Fibroblast of pulmonary artery (primary cell): ENCODE measurements around the gene CTSE.

Source experiments
- DNase-seq: peaks from one replicate; pipeline ENCODE4 v3.0.0-alpha.2; 2010; ENCODE audit warnings: low read depth
- H3K4me3 ChIP-seq: replicated peaks from 2 replicates; pipeline ENCODE4 v1.5.1; 2011; ENCODE audit warnings: low read depth, mild to moderate bottlenecking, control low read depth, low read length, moderate library complexity
- CTCF ChIP-seq: IDR thresholded peaks from 2 replicates; pipeline ENCODE4 v1.5.1; 2011; ENCODE audit warnings: mild to moderate bottlenecking, control low read depth, low read length, inconsistent platforms; ENCODE audit errors: missing control alignments

Gene CTSE

GRCh38 chr1:205978676-205979075, 45.0 kb downstream of the CTSE start:
- no peak for DNase-seq
- TF ChIP-seq CTCF, result no peak
- H3K4me3 ChIP-seq, result no peak overlapping the region

- H3K4me3 ChIP-seq, result no peak overlapping the region
- peak; percentile 100 for TF ChIP-seq CTCF
- peak; percentile 88 for DNase-seq
These were observed 46.2 kb downstream of the CTSE start for GRCh38 chr1:205977402-205978014.

- H3K4me3 ChIP-seq, result no peak overlapping the region
- no peak for TF ChIP-seq CTCF
- peak; percentile 41 for DNase-seq
These were observed 46.8 kb downstream of the CTSE start for GRCh38 chr1:205976708-205977401.

- H3K4me3 ChIP-seq, result no peak overlapping the region
- no peak for DNase-seq
- TF ChIP-seq CTCF, result no peak
These were observed 47.7 kb downstream of the CTSE start for GRCh38 chr1:205976036-205976435.

- no peak for DNase-seq
- TF ChIP-seq CTCF, result no peak
- no peak overlapping the region for H3K4me3 ChIP-seq
These were observed 48.2 kb downstream of the CTSE start for GRCh38 chr1:205975387-205975998.

GRCh38 chr1:205974712-205975111, 49.0 kb downstream of the CTSE start:
- DNase-seq, result no peak
- H3K4me3 ChIP-seq, result no peak overlapping the region
- no peak for TF ChIP-seq CTCF
